Activated naive CD4-positive, alpha-beta T cell treated with Interleukin-2 at 50 U/mL for 16 hours (primary cell): ENCODE measurements around the gene CTNND2.
"Not testable (repeated sequence)": the region's sequence is repeated elsewhere in the genome, so short reads cannot be mapped to it uniquely, and the experiment has no call there.

ENCODE experiments used
- DNase-seq: peaks from one replicate; pipeline ENCODE4 v3.0.0-alpha.2; 2020

Gene CTNND2

DNA sequence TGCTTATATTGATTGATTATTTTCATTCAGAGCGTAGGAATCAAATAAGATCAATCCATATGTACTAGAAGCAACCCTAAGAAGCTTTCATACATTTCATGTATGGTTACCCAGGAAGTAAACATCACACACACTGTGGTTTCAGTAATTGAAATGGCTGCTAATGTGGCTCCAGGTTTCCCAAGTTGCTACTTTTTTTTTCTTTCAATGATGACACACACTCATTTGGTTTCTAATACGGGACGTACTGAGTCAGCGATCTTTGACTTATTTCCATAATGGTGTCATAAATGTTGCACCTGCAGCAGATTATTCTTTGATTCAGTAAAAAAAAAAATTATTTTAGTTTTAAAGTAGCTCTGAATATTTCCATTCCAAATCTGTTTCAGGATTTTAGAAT is 248.6 kb downstream of the CTNND2 start:
- DNase-seq = no peak

GRCh38 chr5:11650936-11651335 is 253.3 kb downstream of the CTNND2 start:
- DNase-seq = no peak

DNA sequence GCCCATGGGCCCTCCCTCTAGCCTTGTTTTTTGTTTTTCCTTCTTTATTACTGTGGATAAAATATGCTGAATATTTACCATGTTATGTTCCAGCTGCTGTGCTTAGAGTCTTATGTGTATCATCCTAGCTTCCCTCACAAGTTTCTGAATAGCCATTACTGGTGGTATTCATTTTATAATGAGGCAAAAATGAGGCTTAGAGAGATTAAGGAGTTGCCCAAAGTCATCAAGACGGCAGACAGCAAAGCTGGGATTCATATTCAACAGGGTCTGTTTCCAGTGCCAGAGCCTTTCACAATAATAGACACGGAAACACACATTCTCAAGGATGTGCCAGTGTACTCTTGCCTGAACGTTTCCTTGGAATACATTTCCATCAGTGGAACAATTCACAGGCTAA is 258.1 kb downstream of the CTNND2 start:
- no peak for DNase-seq

DNA sequence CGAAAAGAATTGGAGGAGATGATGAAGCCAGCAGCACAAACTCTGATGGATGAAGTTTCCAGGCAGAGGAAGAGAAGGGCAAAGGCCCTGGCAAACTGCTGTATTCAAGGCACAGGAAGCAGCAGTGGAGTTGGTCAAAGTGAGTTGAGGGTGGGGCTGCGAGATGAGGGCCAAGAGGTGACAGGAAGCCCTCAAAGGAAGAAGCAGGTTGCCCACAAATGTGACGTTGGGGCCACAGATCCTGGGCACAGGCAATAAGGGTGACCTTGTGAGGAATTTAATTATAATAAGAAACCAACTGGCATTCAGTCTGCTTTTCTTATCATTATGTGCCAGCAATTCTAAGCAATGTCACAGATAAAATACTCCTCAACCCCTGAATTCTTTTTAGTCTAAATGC is 261.8 kb downstream of the CTNND2 start:
- DNase-seq = no peak

DNA sequence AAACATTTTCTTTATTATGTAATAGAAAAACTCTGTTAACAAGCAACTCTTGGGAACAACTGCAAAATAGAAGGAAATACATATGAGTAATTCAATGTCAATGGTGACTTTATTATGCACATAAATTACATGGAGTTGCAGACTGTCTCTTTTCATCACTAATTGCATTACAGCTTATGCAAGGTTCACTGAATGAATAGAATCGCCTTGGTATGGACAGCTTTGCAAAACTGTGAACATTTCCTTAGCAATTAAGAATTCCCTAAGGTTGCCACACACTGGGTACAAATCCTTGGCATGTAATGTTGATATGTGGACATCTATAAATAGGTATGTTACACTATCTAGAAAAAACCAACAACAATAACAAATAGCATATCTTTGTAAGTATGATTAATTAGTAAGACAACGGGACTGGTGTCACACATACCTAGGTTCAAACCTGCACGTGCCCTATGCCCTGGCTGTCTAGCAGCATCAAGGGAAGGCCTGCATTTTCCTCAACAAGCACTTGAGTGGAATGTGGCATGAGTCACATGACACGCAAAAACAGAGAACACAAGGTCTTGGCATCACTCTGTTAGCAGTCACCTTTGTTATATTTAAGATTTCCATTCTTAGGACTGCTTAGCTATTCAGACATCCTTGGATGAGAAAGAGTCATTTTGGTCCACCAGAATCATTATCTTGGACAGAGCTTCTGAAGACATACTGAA is 263.9 kb downstream of the CTNND2 start:
- no peak for DNase-seq

GRCh38 chr5:11622785-11623184 is 281.5 kb downstream of the CTNND2 start:
- no peak for DNase-seq

DNA sequence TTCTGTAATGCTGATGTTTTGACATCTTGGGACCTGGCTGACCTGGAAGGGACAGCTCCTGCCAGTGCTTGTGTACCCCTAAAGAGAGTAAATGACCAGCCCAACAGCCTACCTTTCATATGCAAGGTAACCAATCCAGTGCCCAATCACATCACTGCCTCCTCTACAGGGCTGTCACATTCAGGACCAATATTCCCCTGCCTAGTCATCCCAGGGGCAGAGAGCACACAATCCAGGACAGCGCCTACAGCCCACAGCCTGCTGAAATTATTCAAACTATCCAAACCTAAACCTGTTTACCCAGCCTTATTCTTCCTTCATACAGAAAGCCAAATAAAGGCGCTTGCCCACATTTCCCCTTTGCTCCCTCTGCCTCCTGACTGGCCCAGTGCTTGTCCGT is 284.1 kb downstream of the CTNND2 start:
- no peak for DNase-seq

DNA sequence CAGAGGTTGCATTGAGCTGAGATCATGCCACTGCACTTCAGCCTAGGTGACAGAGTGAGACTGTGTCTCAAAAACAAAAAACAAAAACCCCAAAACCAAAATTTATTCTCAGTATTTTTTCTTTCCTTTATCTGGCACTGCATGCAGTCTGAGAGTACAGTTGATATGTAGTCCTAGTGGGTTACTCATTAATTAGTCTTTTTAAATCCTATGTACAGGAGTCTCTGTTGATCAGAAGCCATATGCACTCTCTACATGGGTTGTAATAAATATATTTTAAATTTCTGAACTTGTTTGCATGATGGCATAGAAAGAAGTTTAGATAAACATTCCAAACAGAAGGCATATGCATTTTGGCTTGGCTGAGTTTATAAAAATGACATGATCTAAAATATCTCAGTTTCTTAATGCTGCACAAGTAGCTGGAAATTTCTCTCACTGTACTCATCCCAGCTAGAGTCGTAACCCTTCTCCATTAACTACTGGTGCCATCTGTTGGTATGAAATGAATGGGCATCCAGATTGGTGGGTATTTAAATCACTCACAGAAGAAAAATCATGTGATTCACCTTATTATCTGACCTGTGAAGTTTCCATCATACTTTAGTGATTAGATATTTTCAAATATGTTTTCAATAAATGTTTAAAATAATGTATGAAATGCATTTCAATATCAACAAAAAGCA is 284.8 kb downstream of the CTNND2 start:
- no peak for DNase-seq

- DNase-seq = no peak
Observed at GRCh38 chr5:11617080-11617479, 287.2 kb downstream of the CTNND2 start.

DNA sequence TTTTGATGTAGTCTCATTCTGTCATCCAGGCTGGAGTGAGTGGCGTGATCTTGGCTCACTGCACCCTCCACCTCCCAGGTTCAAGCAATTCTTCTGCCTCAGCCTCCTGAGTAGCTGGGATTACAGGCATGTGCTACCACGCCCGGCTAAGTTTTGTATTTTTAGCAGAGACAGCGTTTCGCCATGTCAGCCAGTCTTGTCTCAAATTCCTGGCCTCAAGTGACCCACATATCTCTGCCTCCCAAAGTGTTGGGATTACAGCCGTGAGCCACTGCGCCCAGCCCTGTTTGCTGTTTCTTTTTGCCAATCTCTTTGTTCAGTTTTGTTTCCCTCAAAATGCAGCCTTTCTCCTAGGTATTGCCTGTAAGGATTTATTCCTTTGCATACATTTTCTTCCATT is 287.6 kb downstream of the CTNND2 start:
- DNase-seq = not testable (repeated sequence)

- no peak for DNase-seq
Observed at GRCh38 chr5:11611011-11611410, 293.2 kb downstream of the CTNND2 start.

- DNase-seq = no peak
Observed at GRCh38 chr5:11609570-11610303, 294.5 kb downstream of the CTNND2 start.

DNA sequence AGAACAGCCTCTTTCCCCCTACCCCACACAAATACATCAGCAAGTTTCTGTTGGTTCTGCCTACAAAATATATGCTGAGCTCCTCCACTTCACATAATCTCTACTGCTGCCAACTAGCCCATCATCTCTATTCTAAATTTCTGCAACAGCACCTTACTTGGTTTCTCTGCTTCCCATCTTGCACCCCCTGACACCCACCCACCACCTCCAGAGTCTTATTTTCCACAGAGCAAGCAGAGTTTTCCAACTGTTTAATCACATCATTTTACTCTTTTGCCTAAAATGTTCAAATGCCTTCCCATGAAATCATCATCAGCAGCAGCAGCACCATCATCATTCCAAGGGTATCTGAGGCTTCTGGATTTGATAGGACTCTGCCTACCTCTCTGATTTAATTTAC is 295.7 kb downstream of the CTNND2 start:
- DNase-seq = no peak

DNA sequence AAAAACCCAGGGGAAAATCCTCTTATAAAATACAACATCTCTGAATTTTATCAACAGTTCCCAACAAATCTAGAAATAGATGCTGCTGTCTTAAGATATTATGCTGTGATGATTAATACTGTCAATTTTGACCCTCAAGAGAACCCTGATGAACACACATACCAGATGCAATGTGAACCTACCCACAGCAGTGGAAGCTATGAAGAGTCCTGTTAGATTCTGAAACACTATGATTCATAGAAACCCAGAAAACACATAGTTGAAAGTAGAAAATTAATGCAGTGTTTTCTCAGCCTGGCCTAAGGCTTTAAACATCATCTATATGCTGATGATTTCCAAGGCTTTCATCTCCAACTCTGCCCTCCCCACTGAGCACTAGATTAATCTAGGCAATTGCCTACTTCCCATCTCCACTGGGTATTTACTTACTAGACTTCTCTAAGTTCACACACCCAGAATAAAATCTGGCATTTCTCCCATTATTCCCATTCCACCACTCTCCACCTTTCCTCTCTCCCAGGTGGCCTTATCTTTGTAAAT is 296.2 kb downstream of the CTNND2 start:
- no peak for DNase-seq

DNA sequence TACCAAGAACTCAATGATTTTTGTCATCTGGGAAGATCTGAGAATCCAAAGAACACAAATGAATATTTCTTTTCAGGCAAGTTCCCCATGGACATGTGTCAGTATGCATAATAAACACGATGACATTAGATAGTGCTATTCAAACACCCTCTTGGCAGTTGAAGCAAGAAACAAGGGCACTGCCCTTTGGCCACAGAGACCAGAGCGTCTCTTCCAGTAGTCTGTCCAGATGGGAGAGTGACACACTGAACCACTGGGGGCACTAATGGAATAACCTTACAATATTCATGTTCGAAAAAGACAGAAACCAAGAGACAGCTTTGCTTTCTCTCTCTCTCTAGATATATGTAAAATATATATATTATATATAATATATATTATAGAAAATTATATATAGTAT is 301.9 kb downstream of the CTNND2 start:
- no peak for DNase-seq

DNA sequence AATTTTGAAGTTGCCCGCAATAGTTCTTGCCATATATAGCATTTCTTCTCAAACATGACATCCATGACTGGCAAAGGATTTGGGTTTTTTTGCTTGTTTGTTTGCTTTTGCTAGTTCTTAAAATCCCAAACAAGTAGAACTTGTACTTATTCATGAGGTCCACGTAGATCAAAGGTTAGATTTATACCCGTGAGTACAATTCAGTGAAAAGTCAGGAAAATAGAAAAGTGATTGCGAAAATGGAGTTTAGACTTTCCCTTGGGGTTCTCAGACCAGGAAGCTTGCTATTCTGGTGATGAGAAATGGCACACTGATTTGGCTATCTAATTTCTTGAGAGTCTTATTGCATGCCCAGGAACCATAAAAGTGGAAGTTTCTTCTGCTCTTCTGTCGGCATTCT is 304.7 kb downstream of the CTNND2 start:
- DNase-seq = no peak

DNA sequence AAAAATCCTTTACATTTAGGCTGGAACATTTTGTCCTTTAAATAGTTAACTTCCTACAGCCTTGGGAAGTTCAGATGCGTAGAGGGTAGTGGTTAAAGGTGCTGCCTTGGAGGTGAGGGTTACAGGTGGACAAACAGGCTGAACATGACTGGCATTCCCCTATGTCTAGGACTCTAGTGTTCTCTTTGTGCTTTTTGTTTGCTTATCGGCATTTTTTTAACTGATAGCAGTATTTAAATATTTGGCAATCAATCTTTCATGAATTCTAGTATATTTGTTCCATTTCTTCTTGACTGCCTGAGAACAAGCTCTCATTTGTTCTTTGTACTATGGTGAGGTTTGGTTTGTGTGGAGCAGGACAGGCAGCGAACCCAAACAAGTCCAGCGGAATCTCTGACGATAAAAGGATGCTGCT is 307.6 kb downstream of the CTNND2 start:
- no peak for DNase-seq

GRCh38 chr5:11596185-11596584 is 308.1 kb downstream of the CTNND2 start:
- no peak for DNase-seq

DNA sequence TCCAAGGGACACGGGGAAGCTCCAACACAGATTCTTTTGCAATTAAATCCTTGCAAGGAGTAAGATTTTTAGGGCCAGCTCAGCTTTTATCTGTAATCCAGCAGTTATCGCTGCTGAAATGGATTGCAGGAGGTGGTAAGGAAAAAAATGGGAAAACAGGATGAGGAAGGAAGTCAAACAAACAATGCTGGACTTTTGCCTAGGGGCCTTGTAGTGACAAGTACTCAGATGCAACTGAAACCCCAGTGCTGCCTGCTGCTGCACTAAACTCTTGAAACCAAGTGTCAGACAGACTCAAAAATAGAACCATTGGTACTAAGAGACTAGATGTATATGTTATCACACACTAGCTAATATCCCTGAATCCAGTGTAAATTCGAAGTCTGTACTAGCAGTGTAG is 309.2 kb downstream of the CTNND2 start:
- DNase-seq = no peak

- DNase-seq = no peak
Observed at GRCh38 chr5:11594021-11594420, 310.2 kb downstream of the CTNND2 start.

GRCh38 chr5:11590475-11590874 is 313.8 kb downstream of the CTNND2 start:
- DNase-seq = no peak

GRCh38 chr5:11588803-11589202 is 315.4 kb downstream of the CTNND2 start:
- no peak for DNase-seq

DNA sequence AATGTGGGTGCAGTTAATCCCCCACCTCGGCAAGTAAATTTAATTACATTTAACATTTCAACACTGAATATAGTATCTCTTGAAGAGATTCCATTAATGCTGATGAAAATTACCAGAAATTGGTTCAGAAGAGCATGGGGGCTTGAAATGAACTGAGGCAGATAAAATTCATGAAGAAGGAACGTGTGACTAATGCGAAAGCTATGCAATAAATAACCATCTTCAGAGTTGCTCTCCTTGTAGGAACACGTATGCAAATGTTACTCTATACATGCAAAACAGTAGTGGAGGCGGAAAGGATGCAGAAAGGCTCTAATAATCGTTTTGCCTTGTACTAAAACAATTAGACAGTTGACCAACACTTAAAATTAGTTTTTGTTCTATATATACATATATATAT is 320.2 kb downstream of the CTNND2 start:
- DNase-seq = no peak

GRCh38 chr5:11579351-11579750 is 324.9 kb downstream of the CTNND2 start:
- no peak for DNase-seq
